ENCODE data around the gene NAT9. TPM values are rescaled to one million over a fixed set of nuclear protein-coding genes. Genes with fewer than 3 reads are reported as not detected.

The NAT9 gene
- total and polyA plus RNA-seq, 2 experiments from 2014 or later: 29.2 to 34.8 TPM

- no peaks in the 10 kb centered on the region for H3K27me3 ChIP-seq
- TF ChIP-seq CTCF (IDR thresholded peaks at IDR 0.05; ENCODE audit: poor library complexity) (no peak), EZH2phosphoT487 (IDR thresholded peaks at IDR 0.05; ENCODE audit: low read depth, severe bottlenecking, unreplicated experiment) (no peak), EZH2 (IDR thresholded peaks at IDR 0.05; ENCODE audit: borderline replicate concordance) (no peak)
- H4K20me1 ChIP-seq (ENCODE audit: insufficient read depth, poor library complexity, severe bottlenecking): no peaks in the 10 kb centered on the region
- H3K79me2 ChIP-seq: no peaks in the 10 kb centered on the region
- no peak overlapping the region for H3K27ac ChIP-seq
- 92% methylated on average over 14 of the region's 16 CpGs for WGBS (ENCODE audit: low lambda C conversion rate, missing lambda C conversion rate)
- H3K4me3 ChIP-seq: no peak overlapping the region
- H3K9me3 ChIP-seq (ENCODE audit: low read depth): no peaks in the 10 kb centered on the region
- H3K4me1 ChIP-seq (ENCODE audit: insufficient read depth): no peaks in the 10 kb centered on the region
- no peaks in the 10 kb centered on the region for H3K9me2 ChIP-seq (replicated peaks; ENCODE audit: insufficient read depth)
- no peak overlapping the region for H2AFZ ChIP-seq
- no peak for DNase-seq (ENCODE audit: low spot score)
- no peaks in the 10 kb centered on the region for H3K36me3 ChIP-seq (replicated peaks; ENCODE audit: insufficient read depth, low read depth)
- no peak overlapping the region for H3K4me2 ChIP-seq
These were observed 42.3 kb upstream of the NAT9 start for GRCh38 chr17:74818291-74818938.

- no peaks in the 10 kb centered on the region for H3K36me3 ChIP-seq (replicated peaks; ENCODE audit: insufficient read depth, low read depth)
- WGBS (ENCODE audit: low lambda C conversion rate, missing lambda C conversion rate): 87% methylated on average over 17 of the region's 18 CpGs
These were observed 40.9 kb upstream of the NAT9 start for GRCh38 chr17:74816905-74817620.

GRCh38 chr17:74815550-74816370 is 39.6 kb upstream of the NAT9 start:
- no peaks in the 10 kb centered on the region for H3K9me2 ChIP-seq (replicated peaks; ENCODE audit: insufficient read depth)
- H2AFZ ChIP-seq: no peak overlapping the region
- no peak overlapping the region for H3K4me3 ChIP-seq
- H3K27ac ChIP-seq: no peak overlapping the region
- WGBS (ENCODE audit: low lambda C conversion rate, missing lambda C conversion rate): 91% methylated on average over 15 of the region's 15 CpGs
- H3K27me3 ChIP-seq: no peaks in the 10 kb centered on the region
- no peaks in the 10 kb centered on the region for H3K4me1 ChIP-seq (ENCODE audit: insufficient read depth)
- TF ChIP-seq EZH2phosphoT487 (IDR thresholded peaks at IDR 0.05; ENCODE audit: low read depth, severe bottlenecking, unreplicated experiment): no peak
- no peak for TF ChIP-seq EZH2 (IDR thresholded peaks at IDR 0.05; ENCODE audit: borderline replicate concordance)
- no peak for TF ChIP-seq CTCF (IDR thresholded peaks at IDR 0.05; ENCODE audit: poor library complexity)
- DNase-seq (ENCODE audit: low spot score): no peak
- H3K4me2 ChIP-seq: no peak overlapping the region
- no peaks in the 10 kb centered on the region for H3K79me2 ChIP-seq
- no peaks in the 10 kb centered on the region for H4K20me1 ChIP-seq (ENCODE audit: insufficient read depth, poor library complexity, severe bottlenecking)
- H3K9me3 ChIP-seq (ENCODE audit: low read depth): no peaks in the 10 kb centered on the region
- H3K36me3 ChIP-seq (replicated peaks; ENCODE audit: insufficient read depth, low read depth): no peaks in the 10 kb centered on the region

More at GRCh38 chr17:74816905-74817620, 40.9 kb upstream of the NAT9 start:
- no peaks in the 10 kb centered on the region for H3K79me2 ChIP-seq
- no peaks in the 10 kb centered on the region for H3K4me1 ChIP-seq (ENCODE audit: insufficient read depth)
- no peak overlapping the region for H3K4me3 ChIP-seq
- H3K9me2 ChIP-seq (replicated peaks; ENCODE audit: insufficient read depth): no peaks in the 10 kb centered on the region
- no peaks in the 10 kb centered on the region for H3K27me3 ChIP-seq
- DNase-seq (ENCODE audit: low spot score): no peak
- H3K27ac ChIP-seq: no peak overlapping the region
- no peak for TF ChIP-seq EZH2phosphoT487 (IDR thresholded peaks at IDR 0.05; ENCODE audit: low read depth, severe bottlenecking, unreplicated experiment)
- TF ChIP-seq CTCF (IDR thresholded peaks at IDR 0.05; ENCODE audit: poor library complexity): no peak
- no peak overlapping the region for H2AFZ ChIP-seq
- no peaks in the 10 kb centered on the region for H4K20me1 ChIP-seq (ENCODE audit: insufficient read depth, poor library complexity, severe bottlenecking)
- H3K4me2 ChIP-seq: no peak overlapping the region
- no peaks in the 10 kb centered on the region for H3K9me3 ChIP-seq (ENCODE audit: low read depth)
